HG03039 (cell line): ENCODE measurements around the gene TLR10.
A peak's percentile ranks its signal among the peaks of the same experiment; 100 is the strongest.
"Not testable (repeated sequence)": the region's sequence is repeated elsewhere in the genome, so short reads cannot be mapped to it uniquely, and the experiment has no call there.

Experiments used
- ATAC-seq: cut with Tn5 transposase; IDR thresholded peaks from one replicate; pipeline ENCODE4 v1.9.1; 2021; ENCODE audit warnings: mild to moderate bottlenecking, moderate library complexity; ENCODE audit not compliant: unreplicated experiment

The TLR10 gene

GRCh38 chr4:38769857-38770256 lies 12.9 kb downstream of the TLR10 start:
- ATAC-seq: no peak

GRCh38 chr4:38769441-38769840 lies 13.3 kb downstream of the TLR10 start:
- no peak for ATAC-seq

GRCh38 chr4:38768968-38769394 lies 13.8 kb downstream of the TLR10 start:
- ATAC-seq: no peak

GRCh38 chr4:38766940-38767339 lies 15.8 kb downstream of the TLR10 start:
- ATAC-seq: not testable (repeated sequence)

DNA sequence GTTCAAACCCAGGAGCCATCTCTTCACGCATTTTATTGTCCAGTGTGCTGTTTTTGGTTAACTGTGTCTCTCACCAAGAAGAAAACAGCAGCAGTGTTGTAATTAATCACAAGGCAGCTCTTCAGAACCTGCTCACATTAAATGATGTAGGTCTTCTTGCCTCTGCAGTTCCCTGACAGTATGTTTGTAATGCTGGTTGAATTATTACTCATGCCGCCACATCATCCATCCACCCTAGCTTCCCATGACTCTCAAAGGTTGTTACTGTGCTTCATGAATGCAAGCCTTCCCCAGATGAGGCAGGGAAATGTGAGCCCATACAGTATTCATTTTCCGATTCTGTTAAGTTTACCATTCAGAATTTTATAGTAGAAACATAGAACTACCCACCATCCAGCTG lies 17.4 kb downstream of the TLR10 start:
- no peak for ATAC-seq

DNA sequence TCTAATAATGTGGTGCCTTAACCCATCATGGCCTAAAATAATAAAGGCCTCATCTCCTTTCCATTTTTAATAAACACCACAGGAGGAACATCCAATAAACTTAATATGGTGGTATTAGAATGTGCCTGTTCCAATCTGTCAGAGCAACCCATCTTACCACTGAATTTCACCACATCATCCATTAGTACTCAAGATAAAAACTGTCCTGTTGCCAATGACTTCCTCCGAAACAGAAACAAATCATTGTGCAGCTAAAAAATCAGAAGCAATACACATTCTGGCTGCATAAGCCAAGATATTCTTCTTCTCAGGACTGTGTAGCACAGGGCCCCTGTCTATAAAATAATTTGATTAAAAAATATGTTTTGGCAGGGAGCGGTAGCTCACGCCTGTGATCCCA lies 18.5 kb downstream of the TLR10 start:
- ATAC-seq: no peak

DNA sequence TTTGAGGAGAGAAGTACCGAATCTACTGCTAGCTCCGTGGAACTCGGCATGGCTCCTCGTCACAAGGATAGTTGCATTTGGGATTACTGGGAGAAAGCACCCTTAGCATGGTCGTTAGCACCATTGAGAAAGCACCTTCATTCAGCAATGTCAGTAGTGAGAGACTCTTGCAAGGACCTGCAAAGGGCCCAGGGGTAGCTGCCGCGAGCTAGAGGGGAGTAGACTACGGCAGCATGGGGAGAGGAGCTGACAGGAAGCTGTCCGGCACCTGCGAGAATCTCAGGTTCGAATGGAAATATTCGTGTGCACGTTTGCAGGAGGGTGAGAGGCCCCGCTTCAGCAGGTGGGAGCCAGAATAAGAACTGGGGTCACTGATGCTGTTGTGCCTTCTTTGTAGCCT lies 20.2 kb downstream of the TLR10 start:
- no peak for ATAC-seq

GRCh38 chr4:38759790-38760122 lies 23.0 kb downstream of the TLR10 start:
- ATAC-seq: no peak

DNA sequence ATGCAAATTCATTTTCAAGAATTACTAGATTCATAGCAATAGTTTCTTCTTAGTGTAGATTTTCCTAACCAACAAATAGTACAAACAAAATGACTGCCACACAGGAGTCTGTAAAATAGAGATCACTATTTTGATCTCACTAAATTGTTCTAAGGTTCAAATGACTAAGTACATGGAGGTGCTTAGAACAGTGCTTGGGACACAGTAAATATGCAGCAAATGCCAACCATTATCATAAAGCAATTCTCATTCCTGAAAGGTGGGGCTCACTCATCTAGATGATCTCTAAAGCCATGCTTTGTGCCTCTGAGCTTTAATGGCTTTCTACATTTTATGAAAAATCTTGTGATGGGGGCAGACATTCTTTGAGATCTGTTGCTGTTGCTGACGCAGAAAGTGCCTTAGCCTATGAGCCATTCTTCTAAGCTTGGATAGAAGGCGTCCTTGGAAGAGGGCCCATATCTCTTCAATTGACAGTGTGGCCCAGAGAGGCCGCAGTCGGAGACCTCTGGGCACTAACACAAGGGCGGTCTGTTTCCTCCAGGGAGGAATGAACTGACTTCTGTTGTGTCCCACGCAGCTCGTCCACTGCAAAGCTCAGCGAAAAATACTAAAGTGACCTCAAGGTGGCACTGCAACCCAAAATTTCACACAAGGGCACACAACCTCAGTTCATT lies 23.5 kb downstream of the TLR10 start:
- ATAC-seq: no peak

GRCh38 chr4:38757945-38758600 lies 24.7 kb downstream of the TLR10 start:
- ATAC-seq: no peak

DNA sequence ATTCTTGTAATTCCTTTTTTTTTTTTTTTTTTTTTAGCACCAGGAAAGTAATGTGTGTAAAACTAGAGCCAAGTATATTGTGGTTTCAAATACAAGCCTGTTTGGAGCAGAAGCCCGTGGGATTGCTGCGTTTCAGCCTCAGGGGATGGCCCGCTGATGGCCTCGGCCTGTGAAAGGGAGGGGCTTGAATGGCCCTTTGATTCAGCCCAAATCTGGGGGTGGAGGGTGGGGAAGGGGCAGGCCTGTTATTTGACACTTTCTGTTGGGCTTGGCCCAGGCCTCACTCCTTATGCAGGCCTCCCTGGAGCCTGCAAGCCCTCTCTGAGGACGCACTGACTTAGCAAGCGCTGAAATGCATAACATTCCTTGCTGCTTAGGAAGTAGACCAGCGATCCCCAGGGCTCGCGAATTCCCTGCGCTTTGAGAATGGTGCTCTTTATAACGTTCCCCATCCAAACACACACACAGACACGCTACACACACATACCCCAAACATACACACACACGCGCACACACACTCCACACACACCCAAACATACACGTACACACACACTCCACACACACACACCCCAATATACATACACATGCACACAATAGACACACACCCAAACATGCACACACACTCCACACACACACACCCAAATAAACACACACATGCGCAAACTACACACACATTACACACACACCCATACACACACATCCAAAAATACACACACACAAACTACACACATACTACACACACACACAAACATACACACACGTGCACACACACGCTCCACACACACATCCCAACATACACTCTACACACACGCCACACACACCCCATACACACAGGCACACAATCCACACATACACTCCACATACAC lies 29.6 kb downstream of the TLR10 start:
- no peak for ATAC-seq

GRCh38 chr4:38752372-38752940 lies 30.3 kb downstream of the TLR10 start:
- ATAC-seq: peak; percentile 94

DNA sequence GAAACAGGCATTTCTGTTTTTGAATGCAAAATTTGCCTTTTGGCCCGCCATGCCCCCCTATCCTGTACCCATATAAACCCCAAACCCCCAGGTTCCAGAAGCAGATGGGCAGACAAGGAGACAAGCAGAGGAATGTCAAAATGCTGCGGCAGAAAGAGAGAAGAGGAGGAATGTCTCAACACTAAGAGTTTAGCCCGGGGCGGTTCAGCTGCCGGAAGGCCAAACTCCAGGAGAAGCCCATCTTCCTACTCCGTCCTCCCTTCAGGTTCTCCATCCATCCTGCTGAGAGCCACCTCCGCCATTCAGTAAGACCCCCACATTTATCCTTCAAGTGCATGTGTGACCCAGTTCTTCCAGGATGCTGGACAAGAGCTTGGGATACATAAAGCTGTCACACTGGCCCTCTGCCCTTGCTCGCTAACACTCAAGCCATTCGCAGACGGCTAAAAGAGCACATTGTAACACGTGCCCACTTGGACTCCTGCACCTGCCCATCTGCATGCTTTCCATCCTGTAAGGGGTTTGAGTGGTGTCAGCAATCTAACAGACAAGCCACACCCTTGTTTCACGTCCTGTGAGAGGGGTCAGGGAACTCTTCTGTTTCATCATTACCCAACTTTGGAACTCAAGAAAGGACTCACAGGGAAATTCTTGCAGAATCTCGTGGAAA lies 31.3 kb downstream of the TLR10 start:
- ATAC-seq: no peak

DNA sequence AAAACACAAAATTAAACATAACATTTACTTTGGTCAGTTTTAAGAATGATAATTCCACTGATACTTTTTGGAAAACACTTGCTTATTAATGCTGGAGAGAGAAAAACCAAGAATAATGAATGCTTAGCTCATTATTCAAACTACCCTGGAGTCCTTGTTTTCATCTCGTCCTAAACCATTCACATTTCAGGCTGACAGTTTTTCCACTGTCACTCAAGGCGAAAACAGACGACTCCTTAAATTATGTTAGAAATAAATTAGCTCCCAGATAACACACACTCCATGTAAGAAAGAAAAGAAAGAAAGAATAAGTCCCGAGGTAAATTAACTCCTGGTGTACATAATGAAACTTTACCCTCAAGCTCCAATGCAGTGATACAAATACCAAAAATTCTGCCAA lies 33.5 kb downstream of the TLR10 start:
- ATAC-seq: no peak

- no peak for ATAC-seq
Observed at GRCh38 chr4:38747629-38748028, 35.2 kb downstream of the TLR10 start.

DNA sequence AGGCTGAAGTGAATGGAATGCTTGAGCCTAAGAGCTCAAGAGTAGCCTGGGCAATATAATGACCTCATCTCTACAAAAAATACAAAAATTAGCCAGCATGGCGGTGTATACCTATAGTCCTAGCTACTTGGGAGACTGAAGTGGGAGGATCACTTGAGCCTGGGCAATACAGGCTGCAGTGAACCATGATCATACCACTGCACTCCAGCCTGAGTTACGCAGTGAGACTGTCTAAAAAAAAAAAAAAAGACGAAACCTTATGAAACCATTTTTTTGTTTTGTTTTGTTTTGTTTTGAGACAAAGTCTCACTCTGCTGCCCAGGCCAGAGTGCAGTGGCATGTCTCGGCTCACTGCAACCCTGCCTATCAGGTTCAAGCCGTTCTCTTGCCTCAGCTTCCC lies 36.9 kb downstream of the TLR10 start:
- no peak for ATAC-seq

DNA sequence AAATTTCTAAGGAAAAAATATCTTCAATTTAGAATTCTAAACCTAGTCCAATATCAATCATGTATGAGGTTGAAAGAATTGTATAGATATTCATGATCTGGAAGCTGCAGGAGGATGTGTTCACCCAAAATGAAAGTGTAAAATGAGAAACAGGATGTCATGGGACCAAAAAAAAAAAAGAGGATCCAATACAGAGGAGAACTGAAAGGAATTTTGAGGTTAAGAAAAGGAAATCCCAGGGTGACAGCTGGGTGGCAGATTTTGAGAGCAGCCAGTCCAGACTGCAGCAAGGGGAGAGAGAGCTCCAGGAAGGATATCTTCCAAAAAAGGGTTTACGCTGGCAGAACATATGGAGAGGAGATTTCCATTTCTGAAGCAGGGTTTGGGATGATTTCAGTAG lies 38.9 kb downstream of the TLR10 start:
- ATAC-seq: no peak

- ATAC-seq: no peak
Observed at GRCh38 chr4:38740303-38740702, 42.5 kb downstream of the TLR10 start.

DNA sequence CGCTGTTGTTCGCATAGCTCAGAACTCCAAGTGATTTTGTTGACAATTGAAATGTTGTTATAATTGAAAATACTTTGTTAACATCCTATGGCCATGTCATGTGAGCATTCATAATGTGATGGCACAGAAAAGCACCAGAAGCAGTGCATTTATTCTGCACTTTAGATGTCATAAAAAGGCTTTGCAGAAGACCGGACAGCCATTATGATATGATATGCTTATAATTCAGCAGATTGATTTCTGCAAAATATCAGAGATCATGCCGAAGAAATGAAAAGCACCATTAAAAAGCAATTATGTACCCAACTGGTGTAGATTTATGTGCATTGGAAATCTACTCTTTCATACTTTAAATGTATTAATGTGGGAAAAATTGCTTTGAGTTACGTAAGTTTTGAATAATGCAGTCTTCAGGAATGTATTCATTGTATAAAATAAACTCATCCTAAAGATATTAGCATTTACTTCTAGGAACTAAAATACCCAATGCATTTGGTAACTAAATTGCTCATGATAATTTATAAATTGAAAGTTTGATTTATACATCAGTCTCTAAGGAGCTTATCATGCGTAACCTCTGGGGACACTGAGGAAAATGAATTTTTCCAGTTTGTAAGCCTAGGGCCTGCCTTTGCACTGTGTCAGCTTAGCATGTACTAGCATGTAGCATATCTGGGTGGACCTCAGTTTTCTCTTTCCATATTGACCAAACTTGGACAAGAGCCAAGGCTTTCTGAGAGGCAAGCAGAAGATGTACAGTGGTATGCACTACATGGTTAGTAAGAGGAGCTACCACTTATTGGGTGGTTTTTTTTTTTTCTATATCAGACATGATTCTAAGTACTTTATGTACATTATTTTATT lies 43.6 kb downstream of the TLR10 start:
- no peak for ATAC-seq

DNA sequence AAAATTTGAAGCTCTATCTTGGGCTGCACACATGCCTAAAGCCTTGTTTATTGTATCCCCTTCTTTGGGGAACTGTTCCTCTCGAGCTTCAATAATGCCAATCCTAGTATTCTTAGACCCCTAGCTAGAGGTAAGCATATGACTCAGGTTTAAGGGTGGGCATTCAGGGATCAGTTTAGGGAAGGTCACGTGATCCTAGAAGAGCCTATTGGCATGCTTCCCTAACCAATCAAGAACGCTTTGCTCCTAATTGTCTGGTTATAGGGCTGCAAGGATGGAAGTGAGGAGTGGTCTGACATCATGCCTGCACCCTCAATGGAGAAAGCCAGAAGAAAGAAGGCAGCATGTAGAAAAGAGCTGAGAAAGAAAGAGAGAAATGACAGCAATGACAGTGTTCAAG lies 46.9 kb downstream of the TLR10 start:
- ATAC-seq: no peak
